Left renal pelvis (tissue), 4 donors: ENCODE results near the gene PSTPIP1. TPM values are rescaled to one million over a fixed set of nuclear protein-coding genes. Genes with fewer than 3 reads are reported as not detected.
"Not testable (repeated sequence)": the region's sequence is repeated elsewhere in the genome, so short reads cannot be mapped to it uniquely, and the experiment has no call there.

Experiments
- DNase-seq, 4 donors: peaks; one replicate each; pipeline ENCODE4 v3.0.0-alpha.2; 2013; ENCODE audit warnings: low read depth in 4 of 4, low spot score in 3 of 4
- polyA plus RNA-seq, 4 donors: library from polyadenylated mRNA; unstranded; fragments of 120-200 nt; gene quantifications; one replicate each; pipeline ENCODE4 v1.2.1, GENCODE V29; 2013; ENCODE audit not compliant: insufficient read length in 4 of 4

The PSTPIP1 gene
- 1 to 10 TPM in 3 of 4 donors, under 1 TPM in 1; 0.73 to 2.2 (median 1.3) TPM for polyA plus RNA-seq

GRCh38 chr15:76994971-76995945 lies at the start of gene PSTPIP1:
Gene PSTPIP1 (plus strand): TSS chr15:76995126. CDS start chr15:76995574, 448 bp downstream.
- DNase-seq: no peak

DNA sequence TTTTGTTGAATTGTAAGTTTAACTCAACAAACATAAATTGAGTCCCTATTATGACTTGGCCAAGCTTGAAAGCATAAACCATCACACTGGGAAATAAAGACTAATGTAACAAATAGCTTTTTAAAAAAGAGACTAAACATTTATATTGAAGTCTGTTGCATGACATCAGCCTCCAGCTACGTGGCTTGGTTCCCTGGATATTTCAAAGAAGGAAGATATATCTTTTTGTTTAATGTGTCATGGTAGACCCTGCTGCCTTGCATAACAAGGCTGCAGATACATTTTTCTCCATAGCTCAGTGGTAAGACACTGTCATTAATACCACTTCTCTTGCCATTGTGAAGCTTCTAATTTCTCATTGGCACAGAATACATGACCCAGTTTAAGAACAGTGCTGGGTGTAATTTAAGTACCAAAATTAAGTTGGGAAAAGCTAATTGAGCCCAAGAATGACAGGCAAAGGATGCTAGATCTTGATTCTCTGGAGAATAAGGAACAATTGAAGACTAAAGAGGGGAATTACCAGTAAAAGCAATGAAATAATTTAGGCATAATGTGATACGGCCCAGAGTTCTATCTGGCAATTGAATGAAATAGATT lies 49.3 kb upstream of the PSTPIP1 start:
- no peak for DNase-seq

GRCh38 chr15:76947454-76947853 lies 47.5 kb upstream of the PSTPIP1 start:
- no peak for DNase-seq

DNA sequence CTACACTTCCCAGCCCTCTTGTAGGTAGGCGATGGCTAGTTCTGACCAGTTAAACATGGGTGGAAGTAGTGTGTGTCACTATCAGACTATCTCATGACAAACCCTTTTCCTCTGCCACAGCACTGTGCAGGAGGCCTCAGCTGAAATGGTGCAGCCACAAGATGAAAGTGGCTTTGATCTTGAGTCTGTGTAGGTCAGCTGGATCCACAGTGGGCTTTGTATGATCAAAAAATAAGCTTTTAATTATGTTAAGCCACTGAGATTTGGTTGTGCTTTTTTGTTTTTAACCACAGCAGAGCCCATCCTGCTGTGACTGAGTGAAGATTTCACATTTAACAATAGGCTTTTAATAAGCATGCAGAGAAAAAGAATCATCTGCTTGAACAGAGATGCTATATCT lies 43.7 kb upstream of the PSTPIP1 start:
- DNase-seq: no peak

GRCh38 chr15:76953913-76954312 lies 41.0 kb upstream of the PSTPIP1 start:
- DNase-seq: no peak

DNA sequence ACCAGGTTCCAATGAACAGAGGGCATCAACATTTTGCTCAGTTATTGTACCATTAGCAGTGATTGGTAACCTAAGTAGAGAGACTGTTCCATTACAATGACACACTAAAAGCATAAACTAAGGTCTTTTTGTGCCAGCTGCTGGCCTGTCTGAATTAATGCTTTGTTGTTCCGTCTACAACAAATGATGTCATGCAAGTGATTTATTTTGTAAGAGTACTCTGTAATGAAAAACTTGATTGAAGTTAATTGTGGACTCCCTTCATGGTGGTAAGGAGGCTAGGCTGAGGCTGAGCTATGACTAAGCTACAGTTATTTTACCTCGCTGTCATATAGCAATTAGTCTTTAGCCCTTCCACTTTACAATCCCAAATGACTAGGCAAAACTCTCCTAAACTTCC lies 40.2 kb upstream of the PSTPIP1 start:
- DNase-seq: no peak

GRCh38 chr15:76961268-76962011 lies 33.5 kb upstream of the PSTPIP1 start:
- no peak for DNase-seq

- no peak for DNase-seq
Measured at GRCh38 chr15:76962337-76963013, 32.5 kb upstream of the PSTPIP1 start.

GRCh38 chr15:76963596-76963995 lies 31.3 kb upstream of the PSTPIP1 start:
- no peak for DNase-seq

DNA sequence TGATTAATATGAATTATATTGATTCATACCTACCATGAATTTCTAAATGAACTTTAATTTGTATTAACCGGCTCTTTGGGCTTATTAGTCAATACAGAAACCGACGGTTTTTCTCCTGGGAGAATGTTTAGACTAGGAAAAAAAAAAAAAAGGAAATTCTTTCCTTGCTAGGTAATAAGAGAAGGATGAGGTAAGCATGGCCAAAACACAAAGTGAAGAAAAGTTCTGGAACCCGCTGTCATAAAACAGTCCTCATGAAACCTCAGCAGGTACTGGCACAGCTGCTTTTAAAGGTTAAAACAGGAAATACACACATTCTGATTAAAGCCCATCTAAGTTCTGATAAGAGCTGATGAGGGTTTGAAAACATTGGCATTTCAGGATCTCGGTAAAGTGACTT lies 30.8 kb upstream of the PSTPIP1 start:
- DNase-seq: no peak

DNA sequence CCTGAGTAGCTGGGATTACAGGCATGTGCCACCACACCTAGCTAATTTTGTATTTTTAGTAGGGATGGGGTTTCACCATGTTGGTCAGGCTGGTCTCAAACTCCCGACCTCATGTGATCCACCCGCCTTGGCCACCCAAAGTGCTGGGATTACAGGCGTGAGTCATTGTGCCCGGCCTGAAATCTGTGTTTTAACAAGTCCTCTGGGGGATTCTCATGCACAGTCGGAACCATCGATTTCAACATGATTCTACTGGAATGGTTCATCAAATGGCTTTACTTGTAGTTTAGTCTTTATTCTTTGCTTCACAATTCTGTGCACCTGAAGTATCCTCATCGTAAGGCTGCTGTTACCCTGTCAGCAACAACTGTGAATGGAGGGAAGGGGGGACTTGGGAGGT lies 28.9 kb upstream of the PSTPIP1 start:
- not testable (repeated sequence) for DNase-seq

DNA sequence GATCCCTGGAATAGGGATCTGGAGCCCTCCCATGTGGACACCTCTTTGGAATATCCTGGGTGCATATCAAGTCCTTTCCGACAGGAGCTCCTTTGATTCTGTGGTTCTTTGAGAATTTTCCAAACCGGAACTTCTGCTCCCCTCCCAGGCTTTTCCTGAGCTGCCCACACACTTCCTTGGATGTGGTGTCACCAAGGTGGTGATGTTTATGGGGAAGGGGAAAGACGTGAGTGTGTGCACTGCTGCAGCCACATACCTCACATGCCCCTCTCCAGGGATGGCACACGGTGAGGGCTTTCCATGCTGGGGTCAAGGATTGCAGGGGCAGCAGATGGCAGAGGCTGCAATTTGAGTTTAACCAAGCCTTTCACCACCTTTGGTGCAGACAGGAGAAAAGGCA lies 27.9 kb upstream of the PSTPIP1 start:
- no peak for DNase-seq

DNA sequence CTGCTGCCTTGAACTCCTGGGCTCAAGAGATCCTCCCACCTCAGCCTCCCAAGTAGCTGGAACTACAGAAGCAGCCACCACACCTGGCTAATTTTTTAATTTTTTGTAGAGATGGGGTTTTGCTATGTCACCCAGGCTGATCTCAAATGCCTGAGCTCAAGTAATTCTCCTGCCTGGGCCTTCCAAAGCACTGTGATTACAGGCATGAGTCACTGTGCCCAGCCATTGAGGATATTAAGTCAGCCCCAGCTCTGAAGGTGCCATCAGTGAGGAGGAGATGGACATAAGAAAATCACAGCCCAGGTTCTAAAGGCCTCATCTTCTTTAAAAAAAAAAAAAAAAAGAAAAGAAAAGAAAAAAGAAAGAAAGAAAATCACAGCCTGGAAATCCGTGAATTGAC lies 26.6 kb upstream of the PSTPIP1 start:
- no peak for DNase-seq

GRCh38 chr15:76972389-76973361 lies 22.3 kb upstream of the PSTPIP1 start:
- DNase-seq: no peak

DNA sequence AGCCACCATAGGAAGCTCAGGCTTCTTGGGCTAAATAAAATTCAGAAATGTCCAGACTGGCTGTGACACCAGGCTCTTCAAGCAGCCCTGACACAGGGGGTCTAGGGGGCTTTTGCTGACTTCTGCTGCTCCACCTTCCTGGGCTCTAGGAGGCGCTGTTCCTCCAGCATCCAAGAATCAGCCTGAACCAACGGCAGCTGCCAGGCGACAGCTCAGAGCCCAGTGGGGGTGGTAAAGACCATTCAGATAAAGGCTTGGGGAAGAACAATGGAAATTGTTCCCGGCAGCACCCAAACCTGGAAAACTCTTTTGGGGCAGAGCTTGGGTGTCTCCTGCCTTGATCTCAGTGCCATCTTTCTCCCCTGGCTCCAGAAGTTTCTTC lies 21.6 kb upstream of the PSTPIP1 start:
- DNase-seq: no peak

GRCh38 chr15:76973906-76974305 lies 21.0 kb upstream of the PSTPIP1 start:
- DNase-seq: no peak

- DNase-seq: no peak
Measured at GRCh38 chr15:76974456-76975036, 20.4 kb upstream of the PSTPIP1 start.

DNA sequence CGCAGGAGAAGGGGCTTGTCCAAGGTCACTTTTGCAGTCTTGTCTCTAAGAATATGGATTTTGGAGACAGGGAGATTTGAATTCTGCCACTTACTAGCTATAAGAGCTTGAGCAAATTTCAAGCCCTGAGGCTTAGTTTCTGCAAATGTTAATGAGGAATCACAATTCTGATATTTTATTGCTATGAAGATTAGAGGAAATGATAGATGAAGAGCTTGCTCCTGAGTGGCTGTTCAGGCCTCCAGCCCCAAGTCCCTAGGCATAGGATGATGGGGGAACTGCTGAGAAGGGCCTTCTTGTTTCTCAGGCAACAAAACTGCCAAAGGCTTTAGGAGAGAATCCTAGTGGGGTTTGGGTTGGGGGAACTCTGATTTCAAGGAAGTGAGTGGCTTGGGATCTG lies 18.8 kb upstream of the PSTPIP1 start:
- DNase-seq: no peak
